ENCODE data around the gene PHF10.

- no peak for TF ChIP-seq POLR2A (IDR thresholded peaks at IDR 0.05; ENCODE audit: low read depth, low read length)
- TF ChIP-seq EZH2 (IDR thresholded peaks at IDR 0.05; ENCODE audit: borderline replicate concordance, low read depth, low read length, severe bottlenecking), result no peak
- no peak for TF ChIP-seq CTCF (IDR thresholded peaks at IDR 0.05; ENCODE audit: extremely low read depth in 1 of 2, insufficient read depth in 1 of 2, low read depth in 1 of 2, low read length in 2 of 2)
- TF ChIP-seq MAX (IDR thresholded peaks at IDR 0.05; ENCODE audit: insufficient read depth, insufficient read length), result no peak
These were observed 1.7 kb downstream of the PHF10 start for GRCh38 chr6:169722362-169723199.
